ENCODE results near the gene PRKAG1.

Gene PRKAG1

DNA sequence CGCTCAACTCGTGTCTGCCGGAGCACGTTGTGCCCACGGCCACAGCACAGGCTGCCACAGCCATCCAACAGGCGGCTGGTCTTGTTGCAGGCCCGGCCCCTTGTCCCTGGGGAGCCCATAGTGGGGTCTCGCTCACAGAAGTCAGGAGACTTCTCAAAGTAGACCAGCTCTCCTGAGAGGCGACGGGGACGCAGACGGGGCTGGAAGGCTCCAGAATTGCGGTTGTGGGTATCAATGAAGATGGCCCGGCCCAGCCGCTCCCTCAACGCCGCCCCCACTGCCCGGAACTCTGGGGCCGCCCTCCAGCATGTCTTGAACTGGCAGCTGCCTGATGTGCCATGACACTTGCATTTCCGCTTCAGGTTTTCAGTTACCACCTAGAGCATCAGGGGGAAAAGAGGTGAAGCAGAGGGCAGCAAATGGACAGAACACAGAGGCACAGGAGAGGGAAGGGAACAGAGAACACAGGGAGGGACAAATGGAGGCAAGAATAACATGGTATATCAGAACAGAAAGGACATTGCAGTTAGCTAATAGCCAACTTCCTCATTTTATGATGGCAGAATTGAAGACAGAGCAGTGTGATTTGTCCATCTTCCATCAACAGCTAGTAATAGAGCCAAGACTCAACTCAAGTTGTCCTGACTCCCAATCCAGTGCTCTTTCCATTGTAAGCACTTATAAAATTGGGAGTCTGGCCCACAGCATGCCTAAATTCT, 52.2 kb downstream of the PRKAG1 start:
- TF ChIP-seq, protein P1, sequence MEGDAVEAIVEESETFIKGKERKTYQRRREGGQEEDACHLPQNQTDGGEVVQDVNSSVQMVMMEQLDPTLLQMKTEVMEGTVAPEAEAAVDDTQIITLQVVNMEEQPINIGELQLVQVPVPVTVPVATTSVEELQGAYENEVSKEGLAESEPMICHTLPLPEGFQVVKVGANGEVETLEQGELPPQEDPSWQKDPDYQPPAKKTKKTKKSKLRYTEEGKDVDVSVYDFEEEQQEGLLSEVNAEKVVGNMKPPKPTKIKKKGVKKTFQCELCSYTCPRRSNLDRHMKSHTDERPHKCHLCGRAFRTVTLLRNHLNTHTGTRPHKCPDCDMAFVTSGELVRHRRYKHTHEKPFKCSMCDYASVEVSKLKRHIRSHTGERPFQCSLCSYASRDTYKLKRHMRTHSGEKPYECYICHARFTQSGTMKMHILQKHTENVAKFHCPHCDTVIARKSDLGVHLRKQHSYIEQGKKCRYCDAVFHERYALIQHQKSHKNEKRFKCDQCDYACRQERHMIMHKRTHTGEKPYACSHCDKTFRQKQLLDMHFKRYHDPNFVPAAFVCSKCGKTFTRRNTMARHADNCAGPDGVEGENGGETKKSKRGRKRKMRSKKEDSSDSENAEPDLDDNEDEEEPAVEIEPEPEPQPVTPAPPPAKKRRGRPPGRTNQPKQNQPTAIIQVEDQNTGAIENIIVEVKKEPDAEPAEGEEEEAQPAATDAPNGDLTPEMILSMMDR (IDR thresholded peaks at IDR 0.05; ENCODE audit: low read depth, low read length, missing control alignments), result no peak
- DNase-seq (ENCODE audit: low read depth), result no peak
- H3K4me3 ChIP-seq (ENCODE audit: low read depth, low read length), result no peak overlapping the region

DNA sequence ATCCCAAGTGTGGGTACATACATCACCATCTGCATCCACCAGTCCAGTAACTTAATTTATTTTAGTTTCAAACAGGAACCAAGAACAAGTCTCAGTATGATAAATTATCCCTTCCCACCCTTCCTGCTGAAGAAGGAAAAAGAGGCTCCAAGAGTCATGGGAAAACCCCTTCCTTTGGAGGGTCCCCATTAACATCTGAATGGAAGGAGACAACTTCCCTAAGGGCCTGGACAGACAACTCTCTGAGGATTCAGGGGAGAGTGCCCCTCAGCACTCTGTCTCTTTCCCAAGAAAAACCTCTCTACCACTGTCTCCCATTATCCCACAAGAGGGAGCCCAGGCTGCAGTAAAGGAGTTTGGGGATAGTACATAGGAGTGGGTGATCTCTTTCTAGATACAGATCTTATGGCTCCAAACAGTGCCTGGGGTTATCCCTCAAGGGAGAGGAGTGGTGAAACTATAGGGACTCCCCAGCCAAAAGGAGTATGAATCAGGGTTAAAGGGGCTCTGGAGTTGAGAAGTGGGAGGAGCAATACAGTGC, 53.2 kb downstream of the PRKAG1 start:
- DNase-seq (ENCODE audit: low read depth), result no peak
- H3K4me3 ChIP-seq (ENCODE audit: low read depth, low read length), result no peak overlapping the region
- TF ChIP-seq, protein P1 (IDR thresholded peaks at IDR 0.05; ENCODE audit: low read depth, low read length, missing control alignments), result no peak

DNA sequence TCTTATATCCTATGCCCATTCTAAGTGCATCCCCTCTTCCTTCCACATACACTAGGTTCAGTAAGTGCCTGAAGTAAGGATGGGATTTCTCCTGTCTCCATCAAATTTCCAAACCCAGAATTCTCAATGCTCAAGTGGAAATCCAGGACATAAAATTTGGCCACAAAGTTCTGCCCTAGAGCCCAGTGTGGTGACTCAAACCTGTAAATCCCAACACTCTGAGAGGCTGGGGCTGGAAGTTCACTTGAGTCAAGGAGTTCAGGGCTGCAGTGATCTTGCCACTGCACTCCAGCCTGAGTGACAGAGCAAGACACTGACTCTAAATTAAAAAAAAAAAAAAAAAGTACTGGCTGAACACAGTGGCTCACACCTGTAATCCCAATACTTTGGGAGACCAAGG, 56.8 kb downstream of the PRKAG1 start:
- DNase-seq (ENCODE audit: low read depth), result no peak
- H3K4me3 ChIP-seq (ENCODE audit: low read depth, low read length), result no peak overlapping the region
- TF ChIP-seq, protein P1 (IDR thresholded peaks at IDR 0.05; ENCODE audit: low read depth, low read length, missing control alignments), result no peak

DNA sequence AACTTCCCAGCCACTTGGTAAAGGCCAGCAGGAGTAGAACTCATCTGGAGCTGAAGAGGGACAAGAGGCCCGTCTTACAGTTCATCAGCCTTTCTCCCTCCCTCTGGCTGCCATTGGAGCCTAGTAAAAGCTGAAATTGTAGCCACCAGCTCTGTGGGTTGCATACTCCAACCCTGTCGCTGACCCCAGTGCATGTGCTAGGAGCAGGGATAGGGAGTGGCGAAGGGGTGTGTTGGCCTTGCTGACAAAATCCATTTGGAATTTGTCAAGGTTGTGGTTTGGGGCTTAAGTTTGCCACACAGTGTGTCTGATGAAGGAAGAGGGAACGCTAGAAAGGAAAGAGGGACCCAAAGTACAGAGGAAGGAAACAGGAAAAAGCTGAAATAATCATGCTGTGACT, 57.2 kb downstream of the PRKAG1 start:
- no peak for DNase-seq (ENCODE audit: low read depth)
- TF ChIP-seq, protein P1 (IDR thresholded peaks at IDR 0.05; ENCODE audit: low read depth, low read length, missing control alignments), result no peak
- H3K4me3 ChIP-seq (ENCODE audit: low read depth, low read length), result no peak overlapping the region

DNA sequence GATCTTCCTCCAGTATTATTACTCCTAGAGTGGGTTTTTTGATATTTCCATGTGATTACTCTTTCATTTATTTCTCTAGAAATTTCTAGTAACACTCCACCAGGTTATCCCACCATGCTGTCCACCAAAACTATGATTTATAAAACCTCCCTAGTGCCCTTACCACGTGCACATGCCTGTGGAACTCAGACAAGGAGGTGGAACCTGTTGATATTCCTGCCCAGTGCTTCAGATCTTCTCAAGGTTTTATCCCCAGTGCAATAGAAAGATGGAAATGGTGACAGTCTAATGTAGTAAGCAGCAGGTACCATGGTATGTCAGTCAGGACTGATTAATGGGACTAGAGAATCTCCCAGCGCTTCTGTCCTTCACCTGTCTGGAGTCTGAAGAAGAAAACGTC, 57.7 kb downstream of the PRKAG1 start:
- H3K4me3 ChIP-seq (ENCODE audit: low read depth, low read length), result no peak overlapping the region
- TF ChIP-seq, protein P1 (IDR thresholded peaks at IDR 0.05; ENCODE audit: low read depth, low read length, missing control alignments), result no peak
- no peak for DNase-seq (ENCODE audit: low read depth)

DNA sequence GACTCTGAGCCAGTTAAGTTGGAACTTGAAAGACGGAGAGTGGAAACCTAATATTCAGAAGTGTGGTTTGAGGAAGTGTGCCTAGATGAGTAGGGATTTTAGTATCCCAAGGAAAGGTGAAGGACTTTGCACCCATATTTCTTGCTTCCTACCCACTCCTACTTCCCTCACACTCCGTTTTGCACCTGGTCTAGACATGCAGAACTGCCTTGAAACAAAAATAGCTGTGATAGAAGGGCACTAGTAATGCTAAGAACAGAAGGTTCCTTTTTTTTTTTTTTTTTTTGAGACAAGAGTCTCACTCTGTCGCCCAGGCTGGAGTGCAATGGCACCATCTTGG, 60.6 kb downstream of the PRKAG1 start:
- DNase-seq (ENCODE audit: low read depth), result no peak
- TF ChIP-seq, protein P1 (IDR thresholded peaks at IDR 0.05; ENCODE audit: low read depth, low read length, missing control alignments), result no peak
- H3K4me3 ChIP-seq (ENCODE audit: low read depth, low read length), result peak overlapping the region; percentile 77; the same call in 1 of the 2 replicates
